Inflammatory macrophage treated with lipopolysaccharide for 4 hours (primary cell): ENCODE data around the gene FGF5.
A peak's percentile ranks its signal among the peaks of the same experiment; 100 is the strongest.
"Not testable (repeated sequence)": the region's sequence is repeated elsewhere in the genome, so short reads cannot be mapped to it uniquely, and the experiment has no call there.

ENCODE experiments used
- DNase-seq: peaks from one replicate; pipeline ENCODE4 v3.0.0-alpha.2; 2020

FGF5 gene, protein sequence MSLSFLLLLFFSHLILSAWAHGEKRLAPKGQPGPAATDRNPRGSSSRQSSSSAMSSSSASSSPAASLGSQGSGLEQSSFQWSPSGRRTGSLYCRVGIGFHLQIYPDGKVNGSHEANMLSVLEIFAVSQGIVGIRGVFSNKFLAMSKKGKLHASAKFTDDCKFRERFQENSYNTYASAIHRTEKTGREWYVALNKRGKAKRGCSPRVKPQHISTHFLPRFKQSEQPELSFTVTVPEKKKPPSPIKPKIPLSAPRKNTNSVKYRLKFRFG

DNA sequence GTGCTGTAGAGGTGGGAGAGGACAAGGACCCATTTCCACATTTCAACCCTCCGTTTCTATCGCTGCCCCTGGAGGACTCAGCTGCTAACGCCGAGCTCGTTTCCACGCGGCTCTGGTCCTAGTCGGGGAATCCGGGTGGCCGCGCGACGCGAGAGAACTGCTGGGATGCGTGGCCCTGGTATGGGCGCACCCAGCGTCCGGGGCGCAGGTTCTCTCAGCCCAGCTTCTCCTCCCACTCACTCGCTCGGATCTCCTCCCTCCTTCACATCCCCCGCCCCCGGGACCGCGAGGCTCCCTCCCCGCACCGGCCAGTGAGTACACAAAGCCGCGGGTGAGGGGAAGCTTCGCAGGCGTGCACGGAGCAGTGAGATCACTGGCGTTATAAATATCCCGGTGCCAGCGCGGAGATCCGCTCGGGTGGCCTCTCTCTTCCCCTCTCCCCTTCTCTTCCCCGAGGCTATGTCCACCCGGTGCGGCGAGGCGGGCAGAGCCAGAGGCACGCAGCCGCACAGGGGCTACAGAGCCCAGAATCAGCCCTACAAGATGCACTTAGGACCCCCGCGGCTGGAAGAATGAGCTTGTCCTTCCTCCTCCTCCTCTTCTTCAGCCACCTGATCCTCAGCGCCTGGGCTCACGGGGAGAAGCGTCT is at the start of gene FGF5:
Gene FGF5, plus strand, starts transcription at position 412 of the 649 bp plus-strand sequence. Its CDS starts 161 bp downstream, at position 573.
- no peak for DNase-seq

DNA sequence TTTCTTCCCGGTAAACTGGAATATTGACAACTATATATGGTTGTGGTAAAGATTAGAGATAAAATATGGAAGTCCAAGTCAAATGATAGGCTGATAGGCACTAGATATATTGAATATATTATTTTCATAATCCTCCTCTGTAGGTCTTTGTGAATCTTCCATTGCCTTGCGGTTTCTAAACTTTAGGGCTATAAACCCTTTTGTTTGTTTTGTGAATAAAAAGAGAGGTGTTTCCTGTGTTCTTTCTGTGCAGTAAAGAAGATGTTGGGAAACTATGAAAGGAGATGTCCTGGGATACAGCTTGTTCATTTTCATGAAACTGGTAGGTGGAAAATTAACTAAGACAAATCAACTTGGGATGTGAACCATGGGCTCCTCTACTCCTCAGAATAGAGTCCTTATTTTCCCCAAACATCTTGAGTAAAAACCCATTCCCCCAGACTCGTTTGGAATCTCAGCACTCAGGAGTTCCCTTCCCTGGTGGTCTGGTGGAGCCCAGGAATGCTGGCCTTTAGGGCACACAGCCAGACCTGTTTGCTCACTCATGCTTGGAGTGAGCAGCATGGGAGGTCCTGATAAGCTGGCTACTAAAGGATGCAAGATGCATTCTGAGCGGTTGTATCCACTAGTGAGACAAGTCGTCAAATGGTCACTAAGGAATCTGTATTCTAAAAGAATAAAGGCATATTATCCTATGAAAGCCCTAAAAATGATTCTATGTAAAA is 47.0 kb upstream of the FGF5 start:
- no peak for DNase-seq

DNA sequence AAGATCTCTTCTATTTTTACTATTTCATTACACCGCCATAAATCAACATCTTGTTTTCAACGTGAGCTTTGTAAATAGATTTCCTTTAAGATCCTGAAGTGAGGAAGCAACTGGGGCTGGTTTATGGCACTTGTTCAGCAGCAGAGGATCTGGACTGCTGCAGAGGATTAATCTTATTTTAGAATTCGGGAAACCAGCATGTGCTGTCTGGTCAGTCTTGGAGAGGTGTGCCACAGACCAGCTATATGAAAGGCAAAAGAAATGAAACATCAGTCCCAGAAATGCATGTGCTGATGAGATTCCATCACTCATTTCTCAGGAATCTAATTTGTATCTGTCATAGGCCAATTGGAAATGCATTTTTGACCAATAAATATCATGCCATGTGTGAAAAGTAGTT is 45.8 kb upstream of the FGF5 start:
- DNase-seq, result no peak

- peak; percentile 7 for DNase-seq
Measured at GRCh38 chr4:80221161-80221560, 45.3 kb upstream of the FGF5 start.

- no peak for DNase-seq
Measured at GRCh38 chr4:80225595-80225994, 40.9 kb upstream of the FGF5 start.

DNA sequence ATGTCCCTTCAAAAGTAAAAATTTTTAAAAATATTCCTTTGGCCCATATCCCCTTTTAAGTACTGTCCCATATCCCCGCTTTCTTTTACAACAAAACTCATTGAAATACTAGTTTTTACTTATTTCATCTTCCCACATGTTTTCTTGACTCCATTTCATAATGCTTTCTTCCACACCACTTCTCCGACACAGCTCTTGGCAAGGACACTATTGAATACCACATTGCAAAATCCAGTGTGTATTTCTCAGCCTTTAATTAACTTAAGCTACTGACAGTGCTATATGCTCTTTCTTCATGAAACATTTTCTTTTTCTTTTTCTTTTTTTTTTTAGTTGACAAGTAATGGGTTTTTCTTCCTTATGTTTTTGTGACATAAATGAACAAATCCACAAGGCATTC is 40.4 kb upstream of the FGF5 start:
- DNase-seq, result no peak

- DNase-seq, result no peak
Measured at GRCh38 chr4:80228460-80228859, 38.0 kb upstream of the FGF5 start.

- no peak for DNase-seq
Measured at GRCh38 chr4:80229128-80229527, 37.3 kb upstream of the FGF5 start.

DNA sequence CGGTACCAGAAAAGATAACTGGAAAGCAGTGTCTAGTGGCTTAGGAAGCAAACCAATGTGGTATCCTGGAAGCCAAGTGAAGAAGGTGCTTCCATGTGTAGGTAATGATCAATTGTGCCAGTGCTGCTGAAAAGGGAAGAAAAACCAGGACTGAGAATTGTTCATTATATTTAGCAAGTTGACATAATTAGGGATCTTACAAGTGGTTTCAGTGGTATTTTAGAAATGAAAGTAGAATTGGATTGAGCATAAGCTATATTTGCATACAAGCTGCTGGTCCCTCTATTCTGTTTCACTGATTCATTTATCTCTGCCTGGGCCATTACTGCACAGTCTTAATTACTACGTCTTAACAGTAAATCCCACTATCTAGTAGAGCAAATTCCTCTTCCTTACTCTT is 36.9 kb upstream of the FGF5 start:
- DNase-seq, result peak; percentile 10

GRCh38 chr4:80231180-80231579 is 35.3 kb upstream of the FGF5 start:
- DNase-seq, result no peak

DNA sequence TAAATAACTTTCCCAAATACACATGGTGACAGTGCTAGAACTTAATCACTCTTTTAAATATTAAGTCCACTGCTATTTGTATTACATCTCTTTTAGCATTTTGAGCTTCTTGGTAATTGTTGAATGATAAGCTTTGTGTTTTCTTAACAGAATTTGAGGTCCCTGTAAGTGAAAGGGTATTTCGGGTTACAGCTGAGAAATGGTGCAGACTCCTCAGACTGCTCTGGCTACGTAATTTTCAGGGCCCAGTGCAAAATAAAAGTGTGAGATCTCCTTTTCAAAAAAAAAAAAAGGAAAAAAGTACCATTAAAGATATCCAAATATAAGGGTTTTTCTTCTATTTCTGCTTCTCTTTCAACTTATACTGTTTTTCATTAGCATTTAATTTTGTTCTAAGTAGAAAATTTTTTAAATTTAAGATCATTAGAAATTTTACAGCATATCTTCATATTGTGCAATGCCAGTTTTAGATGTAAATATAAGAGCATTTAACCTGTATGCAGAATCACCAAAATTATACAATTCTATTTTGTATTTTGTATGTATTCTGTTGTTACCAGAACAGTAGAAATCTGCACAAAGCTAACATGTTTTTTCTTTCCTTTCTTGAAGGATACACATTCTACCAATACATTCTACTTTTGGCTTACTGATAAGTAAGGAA is 33.6 kb upstream of the FGF5 start:
- no peak for DNase-seq

DNA sequence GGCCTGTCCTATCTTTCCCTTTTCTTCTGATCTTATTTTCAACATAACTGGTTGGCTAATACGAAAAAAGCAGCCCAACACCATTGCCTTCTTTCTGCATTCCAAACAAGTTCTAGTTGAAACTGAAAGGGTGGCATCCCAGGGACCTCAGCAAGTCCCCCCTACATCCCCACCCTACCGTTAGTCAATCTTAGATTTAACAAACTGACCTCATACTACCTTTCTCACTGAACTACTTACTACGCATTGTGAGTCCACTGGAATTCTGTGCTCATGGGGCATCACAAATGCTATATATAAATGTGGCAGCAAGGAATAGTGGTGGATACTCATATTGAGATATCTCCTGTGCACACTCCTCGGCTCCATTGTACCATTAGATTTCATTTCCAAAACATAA is 33.1 kb upstream of the FGF5 start:
- DNase-seq, result no peak

DNA sequence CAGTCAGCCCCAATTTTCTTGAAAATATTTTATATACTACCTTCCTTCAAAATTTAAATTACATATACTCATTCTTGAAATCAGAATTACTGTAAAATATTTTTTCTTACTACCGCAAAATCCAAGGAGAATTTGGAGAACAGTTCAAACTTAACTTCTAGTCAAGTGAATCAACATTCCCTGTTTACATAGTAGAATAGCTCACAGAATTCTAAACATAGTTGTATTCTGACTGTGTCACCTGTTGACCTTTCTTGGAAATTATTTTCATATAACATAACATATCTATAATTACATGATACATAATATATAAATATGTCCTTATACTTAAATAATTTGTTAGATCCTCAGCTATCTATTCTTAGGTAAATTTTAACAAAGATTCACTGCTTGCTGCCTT is 31.0 kb upstream of the FGF5 start:
- DNase-seq, result no peak

GRCh38 chr4:80237992-80238391 is 28.5 kb upstream of the FGF5 start:
- DNase-seq, result no peak

GRCh38 chr4:80239480-80240150 is 26.8 kb upstream of the FGF5 start:
- no peak for DNase-seq

DNA sequence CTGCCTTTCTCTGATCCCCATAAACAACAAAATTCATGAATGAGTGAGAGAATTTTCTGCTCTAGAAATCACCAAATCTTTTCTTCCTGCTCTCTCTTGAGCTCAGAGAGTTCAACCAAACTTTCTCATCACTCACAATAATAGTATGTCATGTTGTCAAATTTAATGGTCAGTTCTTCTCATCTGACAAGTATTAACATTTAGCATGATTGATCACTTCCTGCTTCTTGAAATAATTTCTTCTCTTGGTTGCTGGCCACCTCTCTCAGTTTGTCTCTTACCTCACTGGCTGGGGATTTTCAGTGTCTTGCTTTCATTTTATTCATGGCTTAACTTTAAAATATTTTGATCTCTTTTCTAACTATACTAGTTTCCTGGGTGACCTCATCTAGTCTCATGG is 25.5 kb upstream of the FGF5 start:
- no peak for DNase-seq

GRCh38 chr4:80243274-80244018 is 23.0 kb upstream of the FGF5 start:
- no peak for DNase-seq

DNA sequence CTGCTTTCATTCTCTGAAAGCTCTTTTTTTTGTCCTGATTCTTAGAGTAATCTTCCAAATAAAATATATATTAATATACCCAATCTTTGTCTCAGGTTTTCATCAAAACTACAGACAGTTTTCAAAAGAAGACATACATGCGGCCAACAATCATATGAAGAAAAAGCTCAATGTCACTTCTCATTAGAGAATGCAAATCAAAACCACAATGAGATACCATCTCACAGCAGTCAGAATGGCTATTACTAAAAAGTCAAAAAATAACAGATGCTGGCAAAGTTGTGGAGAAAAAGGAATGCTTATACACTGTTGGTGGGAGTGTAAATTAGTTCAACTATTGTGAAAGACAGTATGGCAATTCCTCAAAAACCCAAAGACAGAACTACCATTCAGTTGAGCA is 19.0 kb upstream of the FGF5 start:
- DNase-seq, result not testable (repeated sequence)

DNA sequence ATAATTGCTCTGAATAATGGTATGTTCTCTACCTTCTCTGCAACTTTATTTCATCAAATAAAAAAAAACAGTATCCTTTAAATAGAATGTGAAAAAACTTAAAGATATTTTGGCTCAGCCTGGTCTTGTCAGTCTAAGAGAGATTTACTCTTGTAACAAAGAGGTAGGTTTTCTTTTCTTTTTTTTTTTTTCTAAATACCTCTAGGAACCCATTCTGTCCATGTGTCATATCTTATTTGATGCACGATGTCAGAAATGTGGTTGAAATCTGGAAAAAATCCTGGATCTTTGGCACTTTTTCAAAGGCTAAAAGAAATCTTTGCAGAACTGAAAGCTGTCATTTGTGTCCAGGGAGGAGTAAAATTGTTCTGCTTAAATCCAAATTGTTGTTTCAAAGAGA is 17.3 kb upstream of the FGF5 start:
- DNase-seq, result no peak

GRCh38 chr4:80252427-80252826 is 14.0 kb upstream of the FGF5 start:
- DNase-seq, result no peak

- no peak for DNase-seq
Measured at GRCh38 chr4:80252953-80253352, 13.5 kb upstream of the FGF5 start.

- no peak for DNase-seq
Measured at GRCh38 chr4:80253510-80253909, 13.0 kb upstream of the FGF5 start.
